ENCODE data around the gene PRKCQ.
"Not testable (repeated sequence)": the region's sequence is repeated elsewhere in the genome, so short reads cannot be mapped to it uniquely, and the experiment has no call there.

Gene PRKCQ

DNA sequence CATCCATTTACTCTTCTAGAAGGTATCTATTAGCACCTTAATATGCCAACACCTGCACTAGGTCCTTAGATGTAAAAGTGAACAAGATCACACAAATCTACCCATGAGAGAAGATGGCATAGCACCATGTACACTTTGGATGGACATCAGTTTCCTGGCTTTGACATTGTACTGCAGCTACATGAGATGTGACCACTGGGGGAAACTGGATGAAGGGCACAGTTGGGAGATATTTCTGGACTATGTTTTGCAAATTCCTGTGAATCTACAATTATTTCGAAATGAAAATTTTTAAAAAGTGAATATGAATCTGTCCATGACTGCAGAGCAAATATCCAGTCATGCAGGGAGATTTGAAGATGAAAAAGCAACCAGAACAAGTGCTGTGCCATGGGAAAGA lies 124.5 kb downstream of the PRKCQ start:
- no peak for DNase-seq (ENCODE audit: low read depth)

GRCh38 chr10:6446711-6447110 lies 133.4 kb downstream of the PRKCQ start:
- DNase-seq (ENCODE audit: low read depth): no peak

GRCh38 chr10:6445671-6446316 lies 134.3 kb downstream of the PRKCQ start:
- peak; percentile 39 for DNase-seq (ENCODE audit: low read depth)

DNA sequence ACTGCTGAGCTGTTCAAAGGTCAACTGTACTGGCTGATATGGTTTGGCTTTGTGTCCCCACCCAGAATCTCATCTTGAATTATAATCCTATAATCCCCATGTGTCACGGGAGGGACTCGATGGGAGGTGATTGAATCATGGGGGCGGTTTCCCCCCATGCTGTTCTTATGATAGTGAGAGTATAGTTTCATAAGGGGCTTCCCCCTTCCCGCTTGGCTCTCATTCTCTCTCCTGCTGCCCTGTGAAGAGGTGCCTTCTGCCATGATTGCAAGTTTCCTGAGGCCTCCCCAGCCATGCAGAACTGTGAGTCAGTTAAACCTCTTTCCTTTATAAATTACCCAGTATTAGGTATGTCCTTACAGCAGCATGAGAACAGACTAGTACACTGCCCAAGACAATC lies 140.2 kb downstream of the PRKCQ start:
- DNase-seq (ENCODE audit: low read depth): not testable (repeated sequence)

DNA sequence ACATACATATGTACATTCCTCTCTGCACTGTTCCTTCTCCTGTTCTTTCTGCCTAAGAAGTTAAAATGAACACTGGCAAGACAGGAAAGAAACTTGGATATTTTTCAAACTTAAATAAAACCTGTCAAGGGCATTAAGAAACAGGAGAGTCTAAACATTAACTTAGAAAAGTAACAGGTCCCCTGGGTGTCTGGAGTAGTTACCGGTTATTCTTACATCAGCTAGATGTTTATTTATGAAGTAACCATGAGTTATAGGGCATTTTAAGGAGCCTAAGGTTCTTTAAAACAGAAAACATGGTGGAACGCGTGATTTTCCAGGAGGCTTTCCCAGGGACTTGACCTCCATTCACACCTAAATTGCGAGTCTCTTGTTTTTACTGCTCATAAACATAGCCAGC lies 148.2 kb downstream of the PRKCQ start:
- no peak for DNase-seq (ENCODE audit: low read depth)

DNA sequence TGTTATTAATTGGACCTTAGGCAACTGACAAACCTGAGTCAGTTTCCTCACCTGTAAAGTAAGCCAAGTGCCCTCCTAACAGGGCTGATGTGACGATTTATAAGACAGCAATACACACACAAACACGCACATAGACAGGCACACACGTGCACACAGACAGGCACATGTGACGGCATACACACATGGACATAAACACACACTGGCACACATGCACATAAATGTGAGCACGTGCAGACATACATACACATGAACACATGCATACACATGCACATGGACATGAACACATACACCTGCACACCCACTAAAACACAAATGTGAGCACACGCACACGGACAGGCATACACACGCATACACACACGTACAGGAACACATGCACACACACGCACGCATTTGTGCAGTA lies 148.9 kb downstream of the PRKCQ start:
- no peak for DNase-seq (ENCODE audit: low read depth)

GRCh38 chr10:6430423-6430980 lies 149.6 kb downstream of the PRKCQ start:
- DNase-seq (ENCODE audit: low read depth): no peak

- no peak for DNase-seq (ENCODE audit: low read depth)
These were observed 152.6 kb downstream of the PRKCQ start for GRCh38 chr10:6427357-6427959.

DNA sequence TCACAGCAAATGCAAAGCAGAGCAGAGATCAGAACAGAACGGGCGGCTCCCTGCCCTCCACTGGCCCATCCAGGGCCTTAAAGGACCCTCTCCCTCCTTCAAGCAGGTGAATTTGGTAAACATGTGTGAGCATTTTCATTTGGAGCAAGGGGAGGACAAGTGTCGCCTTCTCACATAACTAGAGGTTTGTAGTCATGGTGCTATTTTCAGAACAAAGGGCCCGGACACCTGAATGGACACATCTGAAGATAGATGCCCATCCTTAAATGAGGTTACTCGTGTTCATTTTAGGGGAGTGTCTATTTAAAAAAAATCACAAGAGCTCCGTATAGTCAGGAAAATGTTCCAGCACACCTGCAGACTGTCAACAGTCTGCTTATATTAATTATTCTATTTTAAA lies 153.8 kb downstream of the PRKCQ start:
- no peak for DNase-seq (ENCODE audit: low read depth)

DNA sequence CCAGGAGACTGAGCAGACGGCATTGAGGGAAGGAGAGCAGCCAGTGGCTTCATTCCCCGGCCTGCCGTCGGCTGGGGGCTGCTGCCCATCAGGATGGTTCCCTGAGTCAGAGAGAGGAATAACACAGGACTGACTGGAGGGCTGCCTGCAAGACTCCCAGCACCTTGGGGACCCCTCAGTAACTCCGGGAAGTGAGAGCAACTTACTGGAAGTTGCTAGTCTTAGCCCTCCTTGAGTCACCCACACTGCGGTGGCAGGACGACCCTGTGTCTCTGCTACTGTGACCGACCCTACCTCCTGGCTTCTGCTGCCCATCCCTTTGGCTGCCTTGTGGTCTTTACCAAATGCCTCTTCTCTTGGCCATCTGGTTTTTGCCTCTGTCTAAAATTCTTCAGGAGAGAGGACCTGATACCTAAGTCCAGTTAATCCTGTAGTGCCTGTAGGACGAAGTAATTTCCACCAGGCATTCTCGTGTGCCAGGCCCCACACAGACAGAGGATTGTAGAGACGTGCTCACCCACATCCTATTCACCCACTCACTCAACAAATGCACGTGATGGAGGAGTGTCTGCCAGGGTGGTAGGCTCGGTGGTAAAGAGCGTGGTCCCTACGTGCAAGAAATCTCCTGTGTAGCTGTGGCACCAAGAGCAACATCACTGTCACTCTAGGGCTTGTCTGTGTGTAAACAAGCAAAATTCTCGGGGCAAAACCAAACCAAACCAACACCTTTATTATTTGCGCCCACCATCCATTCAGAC lies 156.5 kb downstream of the PRKCQ start:
- DNase-seq (ENCODE audit: low read depth): no peak

DNA sequence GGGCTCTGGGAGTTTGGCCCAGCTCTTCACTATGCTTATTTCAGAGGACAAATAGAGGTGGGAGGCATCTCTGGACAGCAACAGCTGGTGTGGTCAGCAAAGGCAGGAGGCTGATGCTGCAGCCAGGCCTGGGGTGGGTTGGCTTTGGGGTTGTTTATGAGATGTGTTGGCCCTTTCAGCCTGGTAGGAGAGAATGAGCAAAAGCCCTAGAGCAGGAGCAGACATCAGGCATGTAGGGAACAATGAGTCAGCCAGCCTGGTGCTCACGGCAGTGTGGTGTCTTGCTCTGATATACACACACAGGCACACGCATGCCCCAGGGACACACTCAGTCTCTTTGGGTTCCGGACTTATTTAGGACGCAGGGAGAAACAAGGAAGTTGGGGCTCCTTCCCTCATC lies 157.1 kb downstream of the PRKCQ start:
- DNase-seq (ENCODE audit: low read depth): peak; percentile 32

GRCh38 chr10:6418613-6419216 lies 161.4 kb downstream of the PRKCQ start:
- no peak for DNase-seq (ENCODE audit: low read depth)

GRCh38 chr10:6418167-6418566 lies 161.9 kb downstream of the PRKCQ start:
- DNase-seq (ENCODE audit: low read depth): no peak

DNA sequence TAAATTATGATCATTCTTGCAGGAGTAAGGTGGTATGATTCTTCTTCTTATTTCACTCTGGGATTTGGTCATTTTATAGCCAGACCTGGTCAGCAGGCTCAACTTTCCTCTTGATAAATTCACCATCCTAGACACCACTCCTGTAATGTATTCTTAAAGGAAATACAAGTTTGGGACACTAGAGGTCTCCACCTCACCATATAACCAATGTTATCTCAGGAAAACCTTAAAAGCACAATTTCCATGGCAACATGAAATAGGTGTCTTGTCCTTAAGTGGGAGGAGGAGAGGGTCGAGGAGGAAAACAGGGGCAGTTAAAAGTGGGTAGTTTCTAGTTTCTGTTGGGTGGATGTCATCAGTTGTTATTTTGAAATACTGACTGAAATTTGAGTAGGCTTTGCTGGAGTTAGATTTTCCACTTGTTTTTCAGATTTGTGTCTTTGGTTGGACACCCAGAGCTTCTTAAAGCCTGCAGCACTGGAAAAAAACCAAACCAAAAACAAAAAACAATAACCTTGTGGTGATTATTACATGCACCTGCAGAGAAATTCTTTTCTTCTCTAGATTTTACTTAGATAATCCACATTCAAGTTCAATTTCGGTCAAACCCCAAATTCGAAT lies 163.1 kb downstream of the PRKCQ start:
- no peak for DNase-seq (ENCODE audit: low read depth)

- DNase-seq (ENCODE audit: low read depth): no peak
These were observed 168.6 kb downstream of the PRKCQ start for GRCh38 chr10:6411436-6411835.

GRCh38 chr10:6410830-6411229 lies 169.2 kb downstream of the PRKCQ start:
- no peak for DNase-seq (ENCODE audit: low read depth)

DNA sequence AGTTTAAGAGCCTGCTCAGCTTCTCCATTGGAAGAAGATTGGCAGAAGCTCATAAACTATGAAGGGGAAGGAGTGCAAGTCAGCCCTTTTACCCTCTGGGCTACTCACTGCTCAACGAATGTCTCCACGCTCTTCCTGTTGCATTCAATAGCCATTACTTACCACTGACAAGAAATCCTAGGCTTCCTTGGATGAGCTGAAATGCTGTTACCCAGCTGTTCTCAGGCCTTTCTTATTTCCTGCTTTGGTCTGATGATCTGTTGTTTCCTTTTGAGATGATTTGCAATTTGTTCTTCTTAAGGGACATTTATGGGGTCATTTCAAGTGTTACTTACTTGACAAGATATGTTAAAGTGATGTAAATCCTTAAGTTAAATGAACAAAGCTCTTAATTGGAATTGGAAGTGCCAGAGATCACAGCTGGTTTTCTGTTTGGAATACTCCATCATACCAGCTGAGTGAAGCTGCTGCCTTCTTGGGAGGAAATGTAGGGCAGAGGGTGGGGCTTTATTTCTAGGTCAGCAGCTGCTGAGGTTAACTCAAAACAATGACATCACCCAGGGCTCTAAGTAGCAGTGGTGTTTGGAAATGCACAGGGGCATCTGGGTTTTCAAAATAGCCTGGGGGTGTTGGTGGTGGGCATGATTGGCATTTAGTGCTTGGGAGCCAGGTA lies 170.0 kb downstream of the PRKCQ start:
- no peak for DNase-seq (ENCODE audit: low read depth)

DNA sequence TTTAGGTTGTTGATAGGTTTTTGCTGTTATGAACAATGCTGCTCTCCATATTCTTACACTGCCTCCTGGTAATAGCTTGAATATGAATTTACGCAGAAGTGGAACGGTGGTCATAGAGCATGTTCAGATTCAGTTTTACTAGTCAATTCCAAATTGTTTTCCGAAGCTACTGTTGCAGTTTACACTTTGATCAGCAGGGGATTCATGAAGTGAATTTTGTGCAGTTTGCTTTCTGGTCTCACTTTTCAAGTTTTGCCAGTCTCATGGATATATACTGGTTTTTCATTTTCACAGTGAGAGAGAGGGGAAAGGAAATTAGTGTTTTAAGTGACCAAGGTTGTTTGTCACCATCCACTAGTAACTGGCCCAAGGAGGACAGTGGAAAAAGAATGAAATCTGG lies 171.3 kb downstream of the PRKCQ start:
- no peak for DNase-seq (ENCODE audit: low read depth)

- no peak for DNase-seq (ENCODE audit: low read depth)
These were observed 172.9 kb downstream of the PRKCQ start for GRCh38 chr10:6407034-6407721.

DNA sequence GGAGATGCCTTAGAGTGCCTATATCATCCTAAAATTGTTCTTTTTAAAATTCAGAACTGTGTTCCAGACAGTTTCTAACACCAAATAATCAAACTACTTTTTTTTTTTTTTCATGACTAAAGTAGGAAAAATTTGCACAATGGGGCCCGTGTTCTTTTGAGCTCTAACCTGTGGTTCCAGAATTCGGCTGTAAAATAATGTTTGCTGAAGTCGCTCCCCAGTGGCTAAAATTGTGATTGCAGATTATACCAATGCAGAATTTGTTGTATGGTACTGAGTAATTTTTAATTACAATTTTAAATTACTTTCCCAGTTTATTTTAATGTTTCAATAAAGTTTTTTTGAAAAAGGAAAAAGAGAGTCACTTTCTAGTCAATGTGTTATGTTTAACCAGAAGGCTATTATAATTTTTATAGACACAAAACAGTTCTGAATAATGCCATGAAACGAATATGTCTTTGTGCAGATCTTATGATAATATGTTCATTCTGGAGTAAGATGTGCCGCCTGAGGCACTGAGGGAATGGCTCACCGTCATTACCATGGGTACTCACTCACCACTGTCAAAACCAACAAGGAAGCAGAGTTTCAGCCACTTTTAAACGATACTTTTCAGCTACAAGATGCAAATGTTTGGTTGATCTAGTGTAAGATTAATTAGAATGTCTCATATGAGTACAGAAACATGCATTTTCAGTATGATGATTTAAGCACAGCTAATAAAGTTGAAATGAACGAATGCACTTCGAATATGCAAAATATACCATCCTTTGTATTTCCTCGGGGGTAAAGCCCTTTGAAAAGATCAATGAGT lies 173.6 kb downstream of the PRKCQ start:
- no peak for DNase-seq (ENCODE audit: low read depth)

Measured in stimulated activated CD8-positive, alpha-beta memory T cell treated with anti-CD3 and anti-CD28 coated beads, Interleukin-4, amount 100 ng/mL, for 24 hours (primary cell).